ENCODE measurements around the gene SPAG8. TPM values are rescaled to one million over a fixed set of nuclear protein-coding genes. Genes with fewer than 3 reads are reported as not detected.

Gene SPAG8
- total and polyA plus RNA-seq, 9 of the 15 experiments (the other 6 are each of a cell fraction or from before 2014, with no cell fraction given), result 0.03 to 0.47 (median 0.21) TPM

GRCh38 chr9:35814841-35815543 lies 2.9 kb upstream of the SPAG8 start, which contains the start of gene HINT2 (continued):
- peak in 1 of 2 experiments; percentile 69; a peak in 1 of 4 replicates for TF ChIP-seq UBTF (IDR thresholded peaks at IDR 0.05; ENCODE audit: borderline replicate concordance in 1 of 2, low read depth in 2 of 2, low read length in 2 of 2)
- 0 out of 2 replicates have a peak, but pooled peaks have one; percentile 59 for TF ChIP-seq BHLHE40 (IDR thresholded peaks at IDR 0.05; ENCODE audit: low read length)
- no peak for TF ChIP-seq MTA3 (IDR thresholded peaks at IDR 0.05; ENCODE audit: borderline replicate concordance)
- TF ChIP-seq E2F6 (IDR thresholded peaks at IDR 0.05; ENCODE audit: borderline replicate concordance in 1 of 2, extremely low read depth in 1 of 2, insufficient read depth in 1 of 2, insufficient read length in 1 of 2, low read depth in 1 of 2, low read length in 1 of 2, poor library complexity in 1 of 2, severe bottlenecking in 1 of 2), result peak in 1 of 2 experiments; percentile 48
- 0 out of 2 replicates have a peak, but pooled peaks have one; percentile 16 for TF ChIP-seq MAX (CRISPR knock-in tag; IDR thresholded peaks at IDR 0.05)
- TF ChIP-seq E2F4 (CRISPR knock-in tag; IDR thresholded peaks at IDR 0.05; ENCODE audit: low read depth), result 0 out of 2 replicates have a peak, but pooled peaks have one; percentile 44
- TF ChIP-seq NUFIP1 (IDR thresholded peaks at IDR 0.05; ENCODE audit: partially characterized antibody), result no peak
- TF ChIP-seq CBX8 (IDR thresholded peaks at IDR 0.05; ENCODE audit: borderline replicate concordance, extremely low read depth, low read depth, low read length, poor library complexity, severe bottlenecking), result no peak
- 0 out of 4 replicates have a peak, but pooled peaks of 1 of the 2 experiments have one; percentile 46 for TF ChIP-seq MAZ (CRISPR knock-in tag; conservative IDR thresholded peaks at IDR 0.05 in 1 of 2, IDR thresholded peaks at IDR 0.05 in 1 of 2)
- TF ChIP-seq ZBTB7A (IDR thresholded peaks at IDR 0.05; ENCODE audit: borderline replicate concordance, control insufficient read depth, low read depth, low read length), result peak; percentile 32; the same call in 1 of the 2 replicates
- no peak for TF ChIP-seq STAG1 (CRISPR knock-in tag; IDR thresholded peaks at IDR 0.05; ENCODE audit: borderline replicate concordance)
- peak; percentile 76 for TF ChIP-seq POLR2AphosphoS5 (IDR thresholded peaks at IDR 0.05; ENCODE audit: control insufficient read depth, insufficient read depth, low read depth, low read length)
- TF ChIP-seq RB1 (IDR thresholded peaks at IDR 0.05; ENCODE audit: low read depth), result peak; percentile 62; the same call in 1 of the 2 replicates
- peak; percentile 70 for TF ChIP-seq FIP1L1 (IDR thresholded peaks at IDR 0.05; ENCODE audit: low read depth, low read length, poor library complexity, severe bottlenecking)
- peak; percentile 67; the same call in 1 of the 2 replicates for TF ChIP-seq E2F1 (CRISPR knock-in tag; IDR thresholded peaks at IDR 0.05)
- no peak for TF ChIP-seq GMEB1 (CRISPR knock-in tag; IDR thresholded peaks at IDR 0.05)

Data from K562 (cell line).